Liver (tissue), 9 donors: ENCODE measurements around the gene TTC39C. TPM values are rescaled to one million over a fixed set of nuclear protein-coding genes. Genes with fewer than 3 reads are reported as not detected.

Source experiments
- DNase-seq: peaks from one replicate; pipeline ENCODE4 v3.0.0-alpha.2; 2017; ENCODE audit warnings: low spot score
- H3K27ac ChIP-seq, 2 donors: one replicate each; pipeline ENCODE4 v1.7.0; 2013; ENCODE audit warnings: inconsistent platforms in 2 of 2, low read length in 2 of 2, control low read depth in 1 of 2, low read depth in 1 of 2, mild to moderate bottlenecking in 1 of 2
- H3K27me3 ChIP-seq, 4 donors: one replicate each; pipeline versions ENCODE4 v1.6.1 to v1.7.0; 2013; ENCODE audit warnings: low read length in 3 of 4, inconsistent platforms in 1 of 4, mild to moderate bottlenecking in 1 of 4, moderate library complexity in 1 of 4; ENCODE audit not compliant: control insufficient read depth in 4 of 4, insufficient read depth in 4 of 4
- H3K36me3 ChIP-seq, 4 donors: one replicate each; pipeline versions ENCODE4 v1.6.1 to v1.7.0; 2013; ENCODE audit warnings: low read length in 3 of 4, mild to moderate bottlenecking in 3 of 4, low read depth in 1 of 4, moderate library complexity in 1 of 4; ENCODE audit not compliant: control insufficient read depth in 4 of 4, insufficient read depth in 3 of 4
- H3K4me1 ChIP-seq, 4 donors: one replicate each; pipeline versions ENCODE4 v1.6.1 to v1.7.0; 2013; ENCODE audit warnings: low read length in 3 of 4, mild to moderate bottlenecking in 3 of 4, moderate library complexity in 1 of 4; ENCODE audit not compliant: control insufficient read depth in 4 of 4, insufficient read depth in 4 of 4
- H3K4me3 ChIP-seq, 3 donors: one replicate each; pipeline versions ENCODE4 v1.6.1 to v1.7.0; 2013; ENCODE audit warnings: low read length in 3 of 3, control low read depth in 1 of 3, low read depth in 1 of 3, mild to moderate bottlenecking in 1 of 3
- H3K9ac ChIP-seq, 2 donors: one replicate each; pipeline ENCODE4 v1.7.0; 2013; ENCODE audit warnings: low read length in 2 of 2, mild to moderate bottlenecking in 2 of 2, moderate library complexity in 2 of 2, control low read depth in 1 of 2, low read depth in 1 of 2
- H3K9me3 ChIP-seq, 4 donors: one replicate each; pipeline versions ENCODE4 v1.6.1 to v1.7.0; 2013; ENCODE audit warnings: low read length in 3 of 4; ENCODE audit not compliant: control insufficient read depth in 4 of 4
- CTCF ChIP-seq: fragments of 150-350 bp; IDR thresholded peaks from 2 replicates; pipeline ENCODE4 v1.5.1; 2017; ENCODE audit warnings: improper control_type of control experiment, low read depth, low read length; ENCODE audit not compliant: missing input control
- EGR1 ChIP-seq, 2 donors: IDR thresholded peaks; 2 replicates each; pipeline ENCODE4 v1.6.1; 2016 to 2018; ENCODE audit warnings: antibody characterized with exemption in 2 of 2, low read depth in 2 of 2
- FOXA1 ChIP-seq: IDR thresholded peaks from 2 replicates; pipeline ENCODE4 v1.6.1; 2016; ENCODE audit warnings: antibody characterized with exemption
- FOXA2 ChIP-seq: IDR thresholded peaks from 2 replicates; pipeline ENCODE4 v1.6.1; 2016; ENCODE audit warnings: antibody characterized with exemption
- GABPA ChIP-seq, 2 donors: IDR thresholded peaks in 1 of 2; conservative IDR thresholded peaks in 1 of 2; 2 replicates each; pipeline ENCODE4 v1.6.1; 2016; ENCODE audit warnings: antibody characterized with exemption in 2 of 2, mild to moderate bottlenecking in 1 of 2, moderate library complexity in 1 of 2
- HNF4A ChIP-seq, 2 donors: conservative IDR thresholded peaks; 2 replicates each; pipeline ENCODE4 v1.6.1; 2016; ENCODE audit warnings: antibody characterized with exemption in 2 of 2, mild to moderate bottlenecking in 2 of 2
- HNF4G ChIP-seq: IDR thresholded peaks from 2 replicates; pipeline ENCODE4 v1.6.1; 2016; ENCODE audit warnings: antibody characterized with exemption
- JUND ChIP-seq, 2 donors: IDR thresholded peaks; 2 replicates each; pipeline ENCODE4 v1.6.1; 2016; ENCODE audit warnings: antibody characterized with exemption in 2 of 2
- NR2F2 ChIP-seq: IDR thresholded peaks from 2 replicates; pipeline ENCODE4 v1.6.1; 2016; ENCODE audit warnings: antibody characterized with exemption
- RAD21 ChIP-seq, 2 donors: IDR thresholded peaks; 2 replicates each; pipeline ENCODE4 v1.6.1; 2016; ENCODE audit warnings: antibody characterized with exemption in 2 of 2, mild to moderate bottlenecking in 2 of 2
- RXRA ChIP-seq, 2 donors: IDR thresholded peaks; 2 replicates each; pipeline ENCODE4 v1.6.1; 2017 to 2018; ENCODE audit warnings: antibody characterized with exemption in 2 of 2, mild to moderate bottlenecking in 1 of 2
- YY1 ChIP-seq: IDR thresholded peaks from 2 replicates; pipeline ENCODE4 v1.6.1; 2016; ENCODE audit warnings: antibody characterized with exemption, mild to moderate bottlenecking
- ZBTB33 ChIP-seq: IDR thresholded peaks from 2 replicates; pipeline ENCODE4 v1.6.1; 2016; ENCODE audit warnings: antibody characterized with exemption
- WGBS: extraction: QIAGEN DNeasy Blood & Tissue Kit; methylation state at CpG from one replicate; pipeline ENCODE4 v1.1.7; 2013; 5-methylcytosine and 5-hydroxymethylcytosine counted together
- polyA plus RNA-seq, 2 donors: library from polyadenylated mRNA; stranded (reverse) in 1 of 2; unstranded in 1 of 2; fragments of 200-250 nt in 1 of 2; fragments of >200 nt in 1 of 2; fragmentation: Nextera tagmentation in 1 of 2; extraction: Ambion mirVana in 1 of 2; gene quantifications; one replicate each; pipeline versions ENCODE4 v1.2.1 to v1.2.3, GENCODE V29; 2013 to 2015
- total RNA-seq, 2 donors: library from RNA; depleted of rRNA; stranded (reverse); fragments of >200 nt; gene quantifications; one replicate each; pipeline ENCODE4 v1.2.3, GENCODE V29; 2014
- TF ChIP-seq, protein P1 (sequence below): IDR thresholded peaks from 2 replicates; pipeline ENCODE4 v1.6.1; 2016; ENCODE audit warnings: antibody characterized with exemption
- TF ChIP-seq, protein P2 (sequence below): IDR thresholded peaks from 2 replicates; pipeline ENCODE4 v1.6.1; 2016; ENCODE audit warnings: antibody characterized with exemption, mild to moderate bottlenecking
- TF ChIP-seq, protein P3 (sequence below): IDR thresholded peaks from 2 replicates; pipeline ENCODE4 v1.6.1; 2016; ENCODE audit warnings: antibody characterized with exemption
- donor health status: healthy.
- donor health status: healthy.
- donor health status: healthy.
- donor health status: healthy.
- donor health status: healthy.

Gene TTC39C
- total and polyA plus RNA-seq, 4 donors, result 22.8 to 55.1 (median 38.6) TPM

- TF ChIP-seq ZBTB33, result no peak
- no peak for TF ChIP-seq YY1
- no peak for TF ChIP-seq EGR1 (IDR thresholded peaks at IDR 0.05; ENCODE audit: low read depth in 2 of 2)
- TF ChIP-seq RAD21 (IDR thresholded peaks at IDR 0.05), result no peak
- TF ChIP-seq, protein P1, sequence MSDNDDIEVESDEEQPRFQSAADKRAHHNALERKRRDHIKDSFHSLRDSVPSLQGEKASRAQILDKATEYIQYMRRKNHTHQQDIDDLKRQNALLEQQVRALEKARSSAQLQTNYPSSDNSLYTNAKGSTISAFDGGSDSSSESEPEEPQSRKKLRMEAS, result no peak
These were observed 50.0 kb downstream of the TTC39C start (continued) for GRCh38 chr18:24064391-24065100.

DNA sequence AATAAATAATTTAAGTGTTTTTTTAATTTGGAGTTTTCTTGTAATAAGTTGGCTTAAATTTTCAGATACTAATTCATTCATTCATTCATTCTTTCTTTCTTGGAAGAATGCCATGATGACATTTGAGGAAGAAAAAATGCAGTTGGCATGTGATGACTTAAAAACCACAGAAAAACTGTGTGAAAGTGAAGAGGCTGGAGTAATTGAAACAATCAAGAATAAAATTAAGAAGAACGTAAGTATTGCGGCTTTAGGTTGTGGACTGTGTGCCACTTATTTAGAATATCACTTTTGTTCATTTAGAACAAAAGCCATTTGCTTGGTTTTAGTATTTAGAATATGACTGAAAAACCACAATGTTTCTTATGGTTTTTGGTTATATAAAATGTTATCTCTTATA is 51.4 kb downstream of the TTC39C start:
- Histone ChIP-seq H3K9ac (no peak overlapping the region), H3K4me3 (no peak overlapping the region), H3K27me3 (no peaks in the 10 kb centered on the region), H3K27ac (no peak overlapping the region), H3K4me1 (peaks cover 5 to 47% (median 22%) of the 10 kb centered on the region in 4 donors), H3K9me3 (no peaks in the 10 kb centered on the region), H3K36me3 (peaks cover 0 to 4% (median 1%) of the 10 kb centered on the region in 4 donors)
- TF ChIP-seq JUND (IDR thresholded peaks at IDR 0.05) (no peak), RXRA (IDR thresholded peaks at IDR 0.05) (no peak), HNF4G (no peak), ZBTB33 (no peak), RAD21 (IDR thresholded peaks at IDR 0.05) (no peak), FOXA1 (no peak), NR2F2 (no peak), GABPA (IDR thresholded peaks at IDR 0.05 in 1 of 2, conservative IDR thresholded peaks at IDR 0.05 in 1 of 2) (no peak), HNF4A (conservative IDR thresholded peaks at IDR 0.05) (no peak), CTCF (no peak), FOXA2 (no peak), EGR1 (IDR thresholded peaks at IDR 0.05; ENCODE audit: low read depth in 2 of 2) (no peak)
- TF ChIP-seq, protein P2, sequence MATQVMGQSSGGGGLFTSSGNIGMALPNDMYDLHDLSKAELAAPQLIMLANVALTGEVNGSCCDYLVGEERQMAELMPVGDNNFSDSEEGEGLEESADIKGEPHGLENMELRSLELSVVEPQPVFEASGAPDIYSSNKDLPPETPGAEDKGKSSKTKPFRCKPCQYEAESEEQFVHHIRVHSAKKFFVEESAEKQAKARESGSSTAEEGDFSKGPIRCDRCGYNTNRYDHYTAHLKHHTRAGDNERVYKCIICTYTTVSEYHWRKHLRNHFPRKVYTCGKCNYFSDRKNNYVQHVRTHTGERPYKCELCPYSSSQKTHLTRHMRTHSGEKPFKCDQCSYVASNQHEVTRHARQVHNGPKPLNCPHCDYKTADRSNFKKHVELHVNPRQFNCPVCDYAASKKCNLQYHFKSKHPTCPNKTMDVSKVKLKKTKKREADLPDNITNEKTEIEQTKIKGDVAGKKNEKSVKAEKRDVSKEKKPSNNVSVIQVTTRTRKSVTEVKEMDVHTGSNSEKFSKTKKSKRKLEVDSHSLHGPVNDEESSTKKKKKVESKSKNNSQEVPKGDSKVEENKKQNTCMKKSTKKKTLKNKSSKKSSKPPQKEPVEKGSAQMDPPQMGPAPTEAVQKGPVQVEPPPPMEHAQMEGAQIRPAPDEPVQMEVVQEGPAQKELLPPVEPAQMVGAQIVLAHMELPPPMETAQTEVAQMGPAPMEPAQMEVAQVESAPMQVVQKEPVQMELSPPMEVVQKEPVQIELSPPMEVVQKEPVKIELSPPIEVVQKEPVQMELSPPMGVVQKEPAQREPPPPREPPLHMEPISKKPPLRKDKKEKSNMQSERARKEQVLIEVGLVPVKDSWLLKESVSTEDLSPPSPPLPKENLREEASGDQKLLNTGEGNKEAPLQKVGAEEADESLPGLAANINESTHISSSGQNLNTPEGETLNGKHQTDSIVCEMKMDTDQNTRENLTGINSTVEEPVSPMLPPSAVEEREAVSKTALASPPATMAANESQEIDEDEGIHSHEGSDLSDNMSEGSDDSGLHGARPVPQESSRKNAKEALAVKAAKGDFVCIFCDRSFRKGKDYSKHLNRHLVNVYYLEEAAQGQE, result no peak
- TF ChIP-seq, protein P3, sequence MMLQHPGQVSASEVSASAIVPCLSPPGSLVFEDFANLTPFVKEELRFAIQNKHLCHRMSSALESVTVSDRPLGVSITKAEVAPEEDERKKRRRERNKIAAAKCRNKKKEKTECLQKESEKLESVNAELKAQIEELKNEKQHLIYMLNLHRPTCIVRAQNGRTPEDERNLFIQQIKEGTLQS, result no peak
- TF ChIP-seq, protein P1, result no peak
- WGBS, result over 99% methylated on average over 2 of the region's 2 CpGs
- DNase-seq, result no peak
